GM19035 (cell line): ENCODE data around the gene MAP2K7.
A peak's percentile ranks its signal among the peaks of the same experiment; 100 is the strongest.

Experiments used
- ATAC-seq: cut with Tn5 transposase; IDR thresholded peaks from one replicate; pipeline ENCODE4 v1.9.1; 2021; ENCODE audit not compliant: unreplicated experiment

The MAP2K7 gene

GRCh38 chr19:7866399-7867091 is 37.1 kb upstream of the MAP2K7 start:
- no peak for ATAC-seq

GRCh38 chr19:7867092-7867844 is 36.4 kb upstream of the MAP2K7 start:
- ATAC-seq: no peak

GRCh38 chr19:7868326-7868670 is 35.4 kb upstream of the MAP2K7 start:
- ATAC-seq: no peak

- peak; percentile 57 for ATAC-seq
Observed at GRCh38 chr19:7868671-7869452, 34.8 kb upstream of the MAP2K7 start.

- ATAC-seq: peak; percentile 64
Observed at GRCh38 chr19:7869453-7869909, 34.2 kb upstream of the MAP2K7 start.

- no peak for ATAC-seq
Observed at GRCh38 chr19:7869910-7870511, 33.7 kb upstream of the MAP2K7 start.

- no peak for ATAC-seq
Observed at GRCh38 chr19:7870571-7871436, 32.9 kb upstream of the MAP2K7 start.

- ATAC-seq: no peak
Observed at GRCh38 chr19:7871437-7872305, 32.0 kb upstream of the MAP2K7 start.

GRCh38 chr19:7872306-7873204 is 31.1 kb upstream of the MAP2K7 start:
- no peak for ATAC-seq

- ATAC-seq: no peak
Observed at GRCh38 chr19:7873304-7874075, 30.2 kb upstream of the MAP2K7 start.

GRCh38 chr19:7874076-7874896 is 29.4 kb upstream of the MAP2K7 start, which contains the start of gene PRR36:
TSS of gene PRR36 (minus strand) at chr19:7874390. CDS start at chr19:7873689, 701 bp downstream.
- no peak for ATAC-seq

GRCh38 chr19:7874897-7875273 is 28.8 kb upstream of the MAP2K7 start:
- ATAC-seq: no peak

GRCh38 chr19:7877249-7877836 is 26.3 kb upstream of the MAP2K7 start:
- no peak for ATAC-seq

- no peak for ATAC-seq
Observed at GRCh38 chr19:7879111-7879807, 24.4 kb upstream of the MAP2K7 start.

- no peak for ATAC-seq
Observed at GRCh38 chr19:7879836-7880235, 23.8 kb upstream of the MAP2K7 start.

- ATAC-seq: no peak
Observed at GRCh38 chr19:7881910-7882309, 21.8 kb upstream of the MAP2K7 start.
